ENCODE results near the gene IFIT1B. TPM values are rescaled to one million over a fixed set of nuclear protein-coding genes. Genes with fewer than 3 reads are reported as not detected.

The IFIT1B gene
- total and polyA plus RNA-seq, 9 of the 15 experiments (the other 6 are each of a cell fraction or from before 2014, with no cell fraction given): not detected

DNA sequence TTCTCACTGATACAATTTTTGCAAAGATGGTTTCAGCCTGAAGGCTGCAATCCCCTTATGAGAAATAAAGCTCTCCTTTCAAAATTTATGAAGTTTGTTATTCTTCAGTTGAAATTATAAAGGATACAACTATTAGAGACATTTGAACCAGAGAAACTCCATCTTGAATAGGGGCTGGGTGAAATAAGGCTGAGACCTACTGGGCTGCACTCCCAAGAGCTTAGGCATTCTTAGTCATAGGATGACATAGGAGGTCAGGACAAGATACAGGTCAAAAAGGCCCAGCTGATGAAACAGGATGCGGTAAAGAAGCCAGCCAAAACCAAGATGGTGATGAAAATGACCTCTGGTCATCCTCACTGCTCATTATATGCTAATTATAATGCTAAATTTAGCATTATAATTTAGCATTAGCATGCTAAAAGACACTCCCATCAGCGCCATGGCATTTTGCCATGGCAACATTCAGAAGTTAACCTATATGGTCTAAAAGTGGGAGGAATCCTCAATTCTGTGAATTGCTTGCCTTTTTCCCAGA is 22.4 kb upstream of the IFIT1B start (continued):
- TF ChIP-seq, protein P1, sequence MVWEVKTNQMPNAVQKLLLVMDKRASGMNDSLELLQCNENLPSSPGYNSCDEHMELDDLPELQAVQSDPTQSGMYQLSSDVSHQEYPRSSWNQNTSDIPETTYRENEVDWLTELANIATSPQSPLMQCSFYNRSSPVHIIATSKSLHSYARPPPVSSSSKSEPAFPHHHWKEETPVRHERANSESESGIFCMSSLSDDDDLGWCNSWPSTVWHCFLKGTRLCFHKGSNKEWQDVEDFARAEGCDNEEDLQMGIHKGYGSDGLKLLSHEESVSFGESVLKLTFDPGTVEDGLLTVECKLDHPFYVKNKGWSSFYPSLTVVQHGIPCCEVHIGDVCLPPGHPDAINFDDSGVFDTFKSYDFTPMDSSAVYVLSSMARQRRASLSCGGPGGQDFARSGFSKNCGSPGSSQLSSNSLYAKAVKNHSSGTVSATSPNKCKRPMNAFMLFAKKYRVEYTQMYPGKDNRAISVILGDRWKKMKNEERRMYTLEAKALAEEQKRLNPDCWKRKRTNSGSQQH (CRISPR knock-in tag; IDR thresholded peaks at IDR 0.05): peak; percentile 65; the same call in 1 of the 2 replicates
- TF ChIP-seq ZNF239 (CRISPR knock-in tag; IDR thresholded peaks at IDR 0.05) (peak; percentile 83), ZNF75A (CRISPR knock-in tag; IDR thresholded peaks at IDR 0.05) (peak; percentile 70; the same call in 1 of the 2 replicates), ZKSCAN3 (CRISPR knock-in tag; IDR thresholded peaks at IDR 0.05) (peak; percentile 47; the same call in 1 of the 2 replicates), ZNF444 (CRISPR knock-in tag; IDR thresholded peaks at IDR 0.05) (peak; percentile 76; the same call in 1 of the 2 replicates), ZNF583 (CRISPR knock-in tag; IDR thresholded peaks at IDR 0.05) (peak; percentile 73; the same call in 1 of the 2 replicates), ZNF696 (CRISPR knock-in tag; conservative IDR thresholded peaks at IDR 0.05) (no peak), KLF13 (tag; IDR thresholded peaks at IDR 0.05; ENCODE audit: borderline replicate concordance, low read depth) (no peak), HNRNPUL1 (IDR thresholded peaks at IDR 0.05; ENCODE audit: low read length) (no peak), RFX1 (IDR thresholded peaks at IDR 0.05) (peak; percentile 53), POLR2H (tag; IDR thresholded peaks at IDR 0.05; ENCODE audit: low read depth) (peak; percentile 50; the same call in 1 of the 2 replicates), ZNF175 (CRISPR knock-in tag; IDR thresholded peaks at IDR 0.05; ENCODE audit: low read depth) (peak; percentile 100), ZNF445 (CRISPR knock-in tag; IDR thresholded peaks at IDR 0.05; ENCODE audit: low read depth) (peak; percentile 54; the same call in 1 of the 2 replicates), RNF219 (CRISPR knock-in tag; IDR thresholded peaks at IDR 0.05) (no peak), SLC30A9 (CRISPR knock-in tag; IDR thresholded peaks at IDR 0.05) (no peak), ZNF449 (CRISPR knock-in tag; IDR thresholded peaks at IDR 0.05) (peak; percentile 44; the same call in 1 of the 2 replicates), BRCA1 (IDR thresholded peaks at IDR 0.05) (no peak), BRCA1 (CRISPR knock-in tag; IDR thresholded peaks at IDR 0.05) (no peak), ZNF584 (CRISPR knock-in tag; IDR thresholded peaks at IDR 0.05; ENCODE audit: low read depth) (peak; percentile 99)
- TF ChIP-seq, protein P2, sequence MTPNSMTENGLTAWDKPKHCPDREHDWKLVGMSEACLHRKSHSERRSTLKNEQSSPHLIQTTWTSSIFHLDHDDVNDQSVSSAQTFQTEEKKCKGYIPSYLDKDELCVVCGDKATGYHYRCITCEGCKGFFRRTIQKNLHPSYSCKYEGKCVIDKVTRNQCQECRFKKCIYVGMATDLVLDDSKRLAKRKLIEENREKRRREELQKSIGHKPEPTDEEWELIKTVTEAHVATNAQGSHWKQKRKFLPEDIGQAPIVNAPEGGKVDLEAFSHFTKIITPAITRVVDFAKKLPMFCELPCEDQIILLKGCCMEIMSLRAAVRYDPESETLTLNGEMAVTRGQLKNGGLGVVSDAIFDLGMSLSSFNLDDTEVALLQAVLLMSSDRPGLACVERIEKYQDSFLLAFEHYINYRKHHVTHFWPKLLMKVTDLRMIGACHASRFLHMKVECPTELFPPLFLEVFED (CRISPR knock-in tag; conservative IDR thresholded peaks at IDR 0.05): peak; percentile 71; the same call in 1 of the 2 replicates

All from K562 (cell line).